DMS153 treated with DMSO at 0.1 percent for 48 hours (cell line): ENCODE results near the gene DCLK1.

Experiments
- DNase-seq: peaks from one replicate; lab custom pipeline; 2025; ENCODE audit not compliant: unreplicated experiment; lab: John Stamatoyannopoulos, UW

Gene DCLK1

GRCh38 chr13:35838356-35838755 lies 292.8 kb downstream of the DCLK1 start:
- no peak for DNase-seq

GRCh38 chr13:35836446-35836845 lies 294.7 kb downstream of the DCLK1 start:
- no peak for DNase-seq

GRCh38 chr13:35835989-35836388 lies 295.2 kb downstream of the DCLK1 start:
- DNase-seq, result no peak

- DNase-seq, result no peak
Observed at GRCh38 chr13:35833608-35834275, 297.4 kb downstream of the DCLK1 start.

GRCh38 chr13:35833031-35833430 lies 298.2 kb downstream of the DCLK1 start:
- DNase-seq, result no peak

- DNase-seq, result no peak
Observed at GRCh38 chr13:35832551-35832950, 298.6 kb downstream of the DCLK1 start.

GRCh38 chr13:35830850-35831450 lies 300.2 kb downstream of the DCLK1 start:
- no peak for DNase-seq

- DNase-seq, result no peak
Observed at GRCh38 chr13:35826626-35827254, 304.4 kb downstream of the DCLK1 start.

GRCh38 chr13:35824825-35825224 lies 306.4 kb downstream of the DCLK1 start:
- no peak for DNase-seq

GRCh38 chr13:35824395-35824794 lies 306.8 kb downstream of the DCLK1 start:
- DNase-seq, result no peak

- no peak for DNase-seq
Observed at GRCh38 chr13:35822666-35823065, 308.5 kb downstream of the DCLK1 start.

- peak; percentile 21 for DNase-seq
Observed at GRCh38 chr13:35818633-35819067, 312.5 kb downstream of the DCLK1 start.

GRCh38 chr13:35817642-35818607 lies 313.3 kb downstream of the DCLK1 start:
- no peak for DNase-seq

GRCh38 chr13:35814605-35815011 lies 316.6 kb downstream of the DCLK1 start:
- no peak for DNase-seq

GRCh38 chr13:35812736-35813135 lies 318.4 kb downstream of the DCLK1 start:
- no peak for DNase-seq

- DNase-seq, result no peak
Observed at GRCh38 chr13:35810321-35810720, 320.9 kb downstream of the DCLK1 start.

GRCh38 chr13:35808846-35809245 lies 322.3 kb downstream of the DCLK1 start:
- DNase-seq, result no peak

- no peak for DNase-seq
Observed at GRCh38 chr13:35804901-35805300, 326.3 kb downstream of the DCLK1 start.

GRCh38 chr13:35797991-35798390 lies 333.2 kb downstream of the DCLK1 start:
- no peak for DNase-seq

GRCh38 chr13:35797244-35797643 lies 333.9 kb downstream of the DCLK1 start:
- DNase-seq, result no peak

- DNase-seq, result no peak
Observed at GRCh38 chr13:35796623-35797022, 334.6 kb downstream of the DCLK1 start.
